MM.1S (cell line): Measurements from ENCODE around the gene FARSA.

ENCODE experiments used
- CTCF ChIP-seq: fragments of 300-600 bp; sonication (generic); IDR thresholded peaks from 2 replicates; pipeline ENCODE4 v1.5.1; 2016; ENCODE audit warnings: antibody characterized with exemption, low read length, mixed read lengths
- EZH2 ChIP-seq: fragments of 300-600 bp; sonication (generic); optimal IDR thresholded peaks from 2 replicates; pipeline ENCODE3; 2017; ENCODE audit warnings: low read depth, mild to moderate bottlenecking, antibody characterized with exemption, low read length, mixed read lengths

GRCh38 chr19:12933287-12934072, at the start of gene FARSA:
- no peak for TF ChIP-seq CTCF
- TF ChIP-seq EZH2: no peak
